Thyroid gland (tissue), 4 donors: ENCODE measurements around the gene RNF2.

Source experiments
- POLR2A ChIP-seq, 2 donors: fragments of 450-650 bp; IDR thresholded peaks; one replicate each; pipeline ENCODE4 v1.6.1; 2017; ENCODE audit warnings: antibody characterized with exemption in 2 of 2, mild to moderate bottlenecking in 2 of 2, moderate library complexity in 1 of 2
- TF ChIP-seq, protein P1 (sequence below), 6 experiments: fragments of 200-600 bp in 3 of 6; fragments of 450-650 bp in 3 of 6; sonication (generic) in 3 of 6; IDR thresholded peaks; one replicate each; pipeline ENCODE4 v1.5.1; 2016 to 2019; ENCODE audit warnings: antibody characterized with exemption in 6 of 6, mild to moderate bottlenecking in 2 of 6, inconsistent platforms in 1 of 6, moderate library complexity in 1 of 6

DNA sequence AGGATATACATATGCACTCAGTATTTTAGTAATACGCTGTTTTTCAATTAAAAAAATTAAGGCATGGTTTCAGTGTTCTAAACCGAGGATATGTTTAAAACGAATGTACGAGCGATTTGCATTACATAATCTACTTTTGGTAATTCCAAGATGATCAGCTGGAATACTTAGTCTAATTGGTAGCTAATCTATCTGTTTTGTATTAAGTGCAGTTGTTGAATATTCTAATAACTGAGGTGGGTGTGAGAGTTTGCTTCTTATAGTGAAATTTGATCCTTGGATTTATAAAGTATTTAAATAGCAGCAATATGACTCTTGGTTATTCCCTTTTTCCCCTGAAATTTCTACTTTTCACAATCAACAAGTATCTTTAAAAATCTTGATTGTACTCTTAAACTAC lies 1.3 kb downstream of the RNF2 start:
- TF ChIP-seq, protein P1, sequence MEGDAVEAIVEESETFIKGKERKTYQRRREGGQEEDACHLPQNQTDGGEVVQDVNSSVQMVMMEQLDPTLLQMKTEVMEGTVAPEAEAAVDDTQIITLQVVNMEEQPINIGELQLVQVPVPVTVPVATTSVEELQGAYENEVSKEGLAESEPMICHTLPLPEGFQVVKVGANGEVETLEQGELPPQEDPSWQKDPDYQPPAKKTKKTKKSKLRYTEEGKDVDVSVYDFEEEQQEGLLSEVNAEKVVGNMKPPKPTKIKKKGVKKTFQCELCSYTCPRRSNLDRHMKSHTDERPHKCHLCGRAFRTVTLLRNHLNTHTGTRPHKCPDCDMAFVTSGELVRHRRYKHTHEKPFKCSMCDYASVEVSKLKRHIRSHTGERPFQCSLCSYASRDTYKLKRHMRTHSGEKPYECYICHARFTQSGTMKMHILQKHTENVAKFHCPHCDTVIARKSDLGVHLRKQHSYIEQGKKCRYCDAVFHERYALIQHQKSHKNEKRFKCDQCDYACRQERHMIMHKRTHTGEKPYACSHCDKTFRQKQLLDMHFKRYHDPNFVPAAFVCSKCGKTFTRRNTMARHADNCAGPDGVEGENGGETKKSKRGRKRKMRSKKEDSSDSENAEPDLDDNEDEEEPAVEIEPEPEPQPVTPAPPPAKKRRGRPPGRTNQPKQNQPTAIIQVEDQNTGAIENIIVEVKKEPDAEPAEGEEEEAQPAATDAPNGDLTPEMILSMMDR (IDR thresholded peaks at IDR 0.05): no peak
- TF ChIP-seq POLR2A (IDR thresholded peaks at IDR 0.05): no peak
